MM.1S (cell line): ENCODE results near the gene AIRE.

ENCODE experiments used
- DNase-seq: peaks from one replicate; pipeline ENCODE4 v3.0.0-alpha.2; 2015
- H2AFZ ChIP-seq: fragments of 300-600 bp; sonication (generic); 2 replicates; pipeline ENCODE4 v1.6.0; 2016; ENCODE audit warnings: antibody characterized with exemption, low read length
- H3F3A ChIP-seq: fragments of 300-600 bp; sonication (generic); 2 replicates; pipeline ENCODE4 v1.6.1; 2016; ENCODE audit warnings: mild to moderate bottlenecking, antibody characterized with exemption, low read length, moderate library complexity, mixed read lengths; ENCODE audit not compliant: insufficient read depth
- H3K27ac ChIP-seq: fragments of 300-600 bp; sonication (generic); 2 replicates; pipeline ENCODE4 v1.5.1; 2016; ENCODE audit warnings: mild to moderate bottlenecking, low read length
- H3K27me3 ChIP-seq: fragments of 300-600 bp; sonication (generic); replicated peaks from 2 replicates; pipeline ENCODE4 v1.6.0; 2016; ENCODE audit warnings: low read length; ENCODE audit not compliant: insufficient read depth
- H3K36me3 ChIP-seq: fragments of 300-600 bp; sonication (generic); replicated peaks from 2 replicates; pipeline ENCODE4 v1.6.1; 2016; ENCODE audit warnings: mild to moderate bottlenecking, low read length, mixed read lengths; ENCODE audit not compliant: insufficient read depth
- H3K4me1 ChIP-seq: fragments of 300-600 bp; sonication (generic); 2 replicates; pipeline ENCODE4 v1.6.1; 2016; ENCODE audit warnings: low read length, mixed read lengths
- H3K4me2 ChIP-seq: fragments of 300-600 bp; sonication (generic); 2 replicates; pipeline ENCODE4 v1.6.0; 2016; ENCODE audit warnings: low read depth, low read length
- H3K4me3 ChIP-seq: fragments of 300-600 bp; sonication (generic); 2 replicates; pipeline ENCODE4 v1.5.1; 2016; ENCODE audit warnings: low read length, mixed read lengths
- H3K79me2 ChIP-seq: fragments of 300-600 bp; sonication (generic); 2 replicates; pipeline ENCODE4 v1.6.1; 2016; ENCODE audit warnings: mixed run types, low read length, mixed read lengths
- H3K9ac ChIP-seq: fragments of 300-600 bp; sonication (generic); 2 replicates; pipeline ENCODE4 v1.6.1; 2016; ENCODE audit warnings: low read length, mixed read lengths
- H3K9me2 ChIP-seq: fragments of 300-600 bp; sonication (generic); replicated peaks from 2 replicates; pipeline ENCODE4 v1.6.1; 2016; ENCODE audit warnings: mild to moderate bottlenecking, low read length, mixed read lengths; ENCODE audit not compliant: insufficient read depth
- H3K9me3 ChIP-seq: fragments of 300-600 bp; sonication (generic); replicated peaks from 2 replicates; pipeline ENCODE4 v1.6.1; 2016; ENCODE audit warnings: mild to moderate bottlenecking, low read length, mixed read lengths; ENCODE audit not compliant: insufficient read depth
- H4K20me1 ChIP-seq: fragments of 300-600 bp; sonication (generic); 2 replicates; pipeline ENCODE4 v1.6.1; 2016; ENCODE audit warnings: mild to moderate bottlenecking, low read length, moderate library complexity, mixed read lengths; ENCODE audit not compliant: insufficient read depth
- CTCF ChIP-seq: fragments of 300-600 bp; sonication (generic); IDR thresholded peaks from 2 replicates; pipeline ENCODE4 v1.5.1; 2016; ENCODE audit warnings: antibody characterized with exemption, low read length, mixed read lengths
- EZH2 ChIP-seq: fragments of 300-600 bp; sonication (generic); optimal IDR thresholded peaks from 2 replicates; pipeline ENCODE3; 2017; ENCODE audit warnings: low read depth, mild to moderate bottlenecking, antibody characterized with exemption, low read length, mixed read lengths
- EZH2phosphoT487 ChIP-seq: fragments of 300-600 bp; sonication (generic); IDR thresholded peaks from 2 replicates; pipeline ENCODE4 v1.6.1; 2018; ENCODE audit warnings: antibody characterized with exemption, low read length

The AIRE gene

GRCh38 chr21:44312089-44312488 lies 26.4 kb downstream of the AIRE start:
- H3K27ac ChIP-seq: no peak overlapping the region
- no peaks in the 10 kb centered on the region for H3F3A ChIP-seq
- H3K36me3 ChIP-seq: peaks cover 10% of the 10 kb centered on the region; the same call in 1 of the 2 replicates
- H2AFZ ChIP-seq: no peak overlapping the region
- no peak overlapping the region for H3K4me2 ChIP-seq
- no peaks in the 10 kb centered on the region for H3K27me3 ChIP-seq
- H4K20me1 ChIP-seq: no peaks in the 10 kb centered on the region
- H3K4me3 ChIP-seq: no peak overlapping the region
- H3K9me2 ChIP-seq: no peaks in the 10 kb centered on the region
- no peak overlapping the region for H3K9ac ChIP-seq
- H3K9me3 ChIP-seq: no peaks in the 10 kb centered on the region
- peaks cover 22% of the 10 kb centered on the region; the same call in 1 of the 2 replicates for H3K79me2 ChIP-seq
- TF ChIP-seq EZH2phosphoT487: no peak
- DNase-seq: no peak
- no peaks in the 10 kb centered on the region for H3K4me1 ChIP-seq

- Histone ChIP-seq H3K9me3 (no peaks in the 10 kb centered on the region), H3K4me1 (no peaks in the 10 kb centered on the region), H2AFZ (no peak overlapping the region), H3K27me3 (no peaks in the 10 kb centered on the region), H3K9me2 (no peaks in the 10 kb centered on the region), H4K20me1 (no peaks in the 10 kb centered on the region), H3K36me3 (peaks cover 10% of the 10 kb centered on the region; the same call in 1 of the 2 replicates), H3K4me3 (no peak overlapping the region), H3K4me2 (no peak overlapping the region), H3F3A (no peaks in the 10 kb centered on the region), H3K9ac (no peak overlapping the region), H3K79me2 (peaks cover 16% of the 10 kb centered on the region; the same call in 1 of the 2 replicates), H3K27ac (no peak overlapping the region)
- TF ChIP-seq CTCF: no peak
- DNase-seq: no peak
Measured at GRCh38 chr21:44312716-44313115, 27.0 kb downstream of the AIRE start.

DNA sequence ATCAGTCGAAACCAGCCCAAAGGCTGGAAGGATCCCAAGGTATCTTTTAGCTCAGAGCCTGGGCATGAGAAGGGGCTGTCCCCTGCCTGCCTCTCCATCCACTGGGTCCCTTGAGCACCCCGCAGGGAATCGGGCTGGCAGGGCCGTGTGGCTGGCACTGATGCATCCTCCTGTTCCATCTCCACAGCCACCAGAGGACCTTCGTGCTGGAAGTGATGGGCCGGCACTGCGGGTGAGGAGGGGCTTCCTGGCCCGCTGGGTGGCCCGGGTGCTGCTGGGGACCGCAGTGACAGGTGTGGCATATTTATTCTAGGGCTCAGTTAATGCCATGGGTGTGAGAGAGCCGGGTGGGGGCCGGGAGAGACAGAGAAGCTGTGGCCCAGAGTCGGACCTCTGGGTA lies 27.8 kb downstream of the AIRE start:
- Histone ChIP-seq H4K20me1 (no peaks in the 10 kb centered on the region), H3F3A (no peaks in the 10 kb centered on the region), H3K4me2 (no peak overlapping the region), H3K36me3 (peaks cover 10% of the 10 kb centered on the region; the same call in 1 of the 2 replicates), H3K9ac (no peak overlapping the region), H3K79me2 (peaks cover 13% of the 10 kb centered on the region; the same call in 1 of the 2 replicates), H3K9me2 (no peaks in the 10 kb centered on the region), H3K4me3 (no peak overlapping the region), H3K27ac (no peak overlapping the region), H3K9me3 (no peaks in the 10 kb centered on the region), H3K4me1 (no peaks in the 10 kb centered on the region), H2AFZ (no peak overlapping the region), H3K27me3 (no peaks in the 10 kb centered on the region)
- TF ChIP-seq CTCF (no peak), EZH2 (no peak)
- no peak for DNase-seq

GRCh38 chr21:44314128-44314527 lies 28.5 kb downstream of the AIRE start:
- no peaks in the 10 kb centered on the region for H3F3A ChIP-seq
- no peak overlapping the region for H3K4me2 ChIP-seq
- H4K20me1 ChIP-seq: no peaks in the 10 kb centered on the region
- H3K27me3 ChIP-seq: no peaks in the 10 kb centered on the region
- no peaks in the 10 kb centered on the region for H3K9me3 ChIP-seq
- H3K9me2 ChIP-seq: no peaks in the 10 kb centered on the region
- no peak overlapping the region for H3K4me3 ChIP-seq
- H3K79me2 ChIP-seq: peaks cover 9% of the 10 kb centered on the region; the same call in 1 of the 2 replicates
- no peak overlapping the region for H2AFZ ChIP-seq
- no peak overlapping the region for H3K9ac ChIP-seq
- DNase-seq: no peak
- H3K36me3 ChIP-seq: peaks cover 10% of the 10 kb centered on the region; the same call in 1 of the 2 replicates
- H3K27ac ChIP-seq: no peak overlapping the region
- no peak for TF ChIP-seq EZH2phosphoT487
- TF ChIP-seq EZH2: no peak
- no peaks in the 10 kb centered on the region for H3K4me1 ChIP-seq
